NCI-H82 treated with DMSO at 0.1 percent for 48 hours (cell line): ENCODE results near the gene PNRC1.
"Not testable (repeated sequence)": the region's sequence is repeated elsewhere in the genome, so short reads cannot be mapped to it uniquely, and the experiment has no call there.

Experiments
- DNase-seq: peaks from one replicate; lab custom pipeline; 2025; ENCODE audit not compliant: unreplicated experiment; lab: John Stamatoyannopoulos, UW

Gene PNRC1

GRCh38 chr6:89080281-89081128 is at the start of gene PNRC1:
TSS of gene PNRC1 (plus strand) at chr6:89080751. CDS start at chr6:89080895, 144 bp downstream.
- peak; percentile 91 for DNase-seq

GRCh38 chr6:89032599-89032998 is 48.0 kb upstream of the PNRC1 start:
- DNase-seq = no peak

GRCh38 chr6:89033461-89033860 is 47.1 kb upstream of the PNRC1 start:
- DNase-seq = no peak

- DNase-seq = not testable (repeated sequence)
These were observed 46.4 kb upstream of the PNRC1 start for GRCh38 chr6:89034116-89034515.

- no peak for DNase-seq
These were observed 45.8 kb upstream of the PNRC1 start for GRCh38 chr6:89034586-89035251.

- no peak for DNase-seq
These were observed 45.1 kb upstream of the PNRC1 start for GRCh38 chr6:89035252-89036101.

GRCh38 chr6:89037141-89037900 is 43.2 kb upstream of the PNRC1 start:
- no peak for DNase-seq

- not testable (repeated sequence) for DNase-seq
These were observed 42.7 kb upstream of the PNRC1 start for GRCh38 chr6:89037901-89038293.

GRCh38 chr6:89042664-89043063 is 37.9 kb upstream of the PNRC1 start:
- no peak for DNase-seq

GRCh38 chr6:89044328-89045010 is 36.1 kb upstream of the PNRC1 start:
- no peak for DNase-seq

- no peak for DNase-seq
These were observed 35.6 kb upstream of the PNRC1 start for GRCh38 chr6:89045011-89045387.

- no peak for DNase-seq
These were observed 35.0 kb upstream of the PNRC1 start for GRCh38 chr6:89045576-89045975.

- no peak for DNase-seq
These were observed 33.1 kb upstream of the PNRC1 start for GRCh38 chr6:89047473-89047872.

GRCh38 chr6:89048288-89048923 is 32.1 kb upstream of the PNRC1 start:
- no peak for DNase-seq

GRCh38 chr6:89048985-89049384 is 31.6 kb upstream of the PNRC1 start:
- DNase-seq = no peak

- no peak for DNase-seq
These were observed 30.4 kb upstream of the PNRC1 start for GRCh38 chr6:89050155-89050554.

GRCh38 chr6:89050697-89051096 is 29.9 kb upstream of the PNRC1 start:
- no peak for DNase-seq

- no peak for DNase-seq
These were observed 28.9 kb upstream of the PNRC1 start for GRCh38 chr6:89051676-89052075.

- no peak for DNase-seq
These were observed 26.3 kb upstream of the PNRC1 start for GRCh38 chr6:89054208-89054607.

GRCh38 chr6:89057759-89058158 is 22.8 kb upstream of the PNRC1 start:
- DNase-seq = no peak
